HG02884 (cell line): ENCODE results near the gene ATP6AP2.
A peak's percentile ranks its signal among the peaks of the same experiment; 100 is the strongest.

ENCODE experiments used
- ATAC-seq: cut with Tn5 transposase; IDR thresholded peaks from one replicate; pipeline ENCODE4 v1.9.1; 2021; ENCODE audit warnings: mild to moderate bottlenecking, moderate library complexity; ENCODE audit not compliant: unreplicated experiment

ATP6AP2 gene

GRCh38 chrX:40632199-40632598, 51.4 kb downstream of the ATP6AP2 start:
- ATAC-seq = no peak

DNA sequence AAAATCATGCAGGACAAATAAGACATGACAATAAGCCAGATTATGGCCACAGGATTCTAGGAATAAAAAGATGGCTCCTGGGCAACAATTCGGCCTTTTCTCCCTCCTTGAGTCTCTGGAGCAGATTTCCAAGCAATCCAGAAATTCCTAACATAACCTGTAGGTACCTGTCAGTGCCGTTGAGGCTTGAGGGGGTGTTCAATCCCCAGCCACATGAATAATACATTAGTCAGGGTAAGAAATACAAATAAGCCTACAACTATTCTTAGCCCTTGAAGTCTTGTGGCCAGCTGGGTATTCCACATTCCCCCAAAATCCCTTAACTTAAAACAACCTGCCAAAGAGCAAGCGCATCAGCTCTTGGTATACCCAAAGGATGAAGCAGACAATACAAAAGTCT, 56.9 kb downstream of the ATP6AP2 start:
- no peak for ATAC-seq

DNA sequence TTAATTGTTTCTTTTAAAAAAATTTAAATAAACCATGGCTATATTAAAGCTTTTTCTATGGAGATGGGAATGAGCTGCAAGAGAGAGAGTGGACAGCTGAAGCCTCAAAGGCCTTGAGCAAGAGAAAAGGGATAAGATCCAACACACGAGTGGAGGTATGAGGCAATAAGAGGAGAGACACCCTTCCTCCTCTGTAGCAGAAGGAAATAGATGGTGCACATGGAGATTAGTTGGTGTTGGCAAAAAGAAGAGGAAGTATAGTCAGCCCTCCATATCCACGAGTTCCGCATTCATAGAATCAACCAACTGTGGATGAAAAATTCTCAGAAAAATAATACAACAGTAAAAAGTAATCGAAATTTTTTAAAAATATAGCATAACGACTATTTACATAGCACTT, 63.4 kb downstream of the ATP6AP2 start:
- ATAC-seq = no peak

DNA sequence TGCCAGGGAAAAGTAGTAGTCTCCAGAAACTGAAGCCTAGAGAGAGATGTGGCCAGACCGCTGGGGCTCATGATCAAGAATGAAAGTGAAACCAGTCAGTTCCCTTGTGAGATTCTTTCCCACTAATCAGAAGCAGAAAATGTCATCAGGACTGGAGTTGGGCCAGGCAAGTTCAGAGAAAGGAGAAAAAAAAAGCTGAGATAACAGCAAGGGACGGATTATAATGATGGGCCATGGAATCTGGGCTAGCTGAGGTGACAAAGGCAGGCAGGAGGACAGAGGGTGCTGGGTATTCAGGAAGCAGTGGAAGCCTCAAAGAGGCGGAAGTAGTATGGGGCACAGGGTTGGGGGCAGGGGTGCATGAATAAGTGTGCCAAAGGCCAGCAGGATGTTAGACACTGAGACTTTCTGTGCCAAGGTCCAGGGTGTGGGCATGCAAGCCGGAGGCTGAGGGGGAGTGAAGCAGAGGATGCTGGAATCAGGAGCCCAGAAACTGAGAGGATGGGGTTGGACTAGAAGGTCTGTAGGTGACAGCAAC, 64.1 kb downstream of the ATP6AP2 start:
- no peak for ATAC-seq

DNA sequence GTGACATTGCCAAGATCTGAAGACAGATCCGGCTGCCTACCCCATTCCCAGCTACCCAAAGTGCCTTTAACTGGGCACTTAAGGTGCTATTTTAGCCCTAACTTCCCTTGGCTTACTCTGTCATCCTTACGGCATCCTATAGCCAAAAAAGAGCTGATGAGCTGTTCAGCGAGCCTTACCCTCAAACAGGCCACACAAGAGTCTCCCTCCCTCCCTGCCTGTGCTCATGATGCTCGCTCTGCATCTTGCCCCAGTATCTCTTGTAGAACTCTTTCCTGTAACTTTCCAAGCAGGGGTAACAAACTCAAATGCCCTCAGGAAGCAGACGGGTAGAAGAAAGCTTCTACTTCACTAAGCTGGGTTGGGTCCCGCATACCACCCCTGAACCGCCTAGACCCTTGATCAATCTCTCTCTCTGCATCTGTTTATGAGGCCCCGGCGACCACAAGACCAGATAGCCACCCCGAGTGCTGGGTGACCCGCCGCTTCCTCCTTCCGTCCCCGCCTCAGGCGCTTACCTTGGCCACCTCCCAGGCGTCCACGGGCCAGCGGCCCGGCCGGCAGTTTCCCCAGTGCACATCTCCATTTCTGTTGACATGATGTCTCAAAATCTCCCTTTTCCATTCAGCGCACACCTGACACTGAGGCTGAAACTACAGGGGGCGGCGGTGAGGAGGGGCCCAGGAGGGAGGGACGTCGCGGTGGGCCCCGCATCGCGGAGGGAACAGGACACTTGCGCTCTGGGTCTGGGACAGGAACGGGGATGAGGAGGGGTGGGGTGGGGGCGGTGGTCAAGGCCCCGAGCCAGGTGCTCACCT, 65.9 kb downstream of the ATP6AP2 start:
- ATAC-seq = peak; percentile 20

- peak; percentile 60 for ATAC-seq
These were observed 66.8 kb downstream of the ATP6AP2 start, which contains the start of gene CXorf38 for GRCh38 chrX:40647307-40648197. TSS of gene CXorf38 (minus strand) at chrX:40647561. CDS start at chrX:40647520, 41 bp downstream.

- ATAC-seq = no peak
These were observed 71.0 kb downstream of the ATP6AP2 start for GRCh38 chrX:40651620-40652223.

GRCh38 chrX:40652664-40653063, 71.9 kb downstream of the ATP6AP2 start:
- ATAC-seq = no peak

DNA sequence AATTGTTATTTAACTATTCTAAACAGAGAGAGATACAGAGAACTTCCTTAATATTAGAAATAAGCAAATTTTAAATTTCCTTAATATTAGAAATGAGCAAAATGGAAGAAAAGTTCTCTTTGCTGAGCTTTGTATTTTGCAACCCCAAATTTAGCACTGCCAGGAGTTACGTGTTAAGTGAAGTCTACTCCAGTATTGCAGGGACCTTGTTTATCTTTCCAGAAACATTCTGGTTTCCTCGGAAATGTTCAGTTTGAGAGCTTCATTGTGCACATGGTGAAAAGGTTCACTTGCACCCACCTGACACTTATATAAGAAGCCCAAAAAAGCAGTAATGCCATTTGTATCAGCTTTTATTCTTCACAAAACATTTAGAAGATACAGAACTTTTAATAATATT, 72.8 kb downstream of the ATP6AP2 start:
- ATAC-seq = no peak
